Ishikawa (cell line): ENCODE results near the gene MIAT.

Source experiments
- CEBPB ChIP-seq: IDR thresholded peaks from 2 replicates; pipeline ENCODE4 v1.6.1; 2012
- CREB1 ChIP-seq: IDR thresholded peaks from 2 replicates; pipeline ENCODE4 v1.6.1; 2012; ENCODE audit warnings: low read depth
- EP300 ChIP-seq: IDR thresholded peaks from 2 replicates; pipeline ENCODE4 v1.6.1; 2012; ENCODE audit warnings: borderline replicate concordance
- FOXM1 ChIP-seq: IDR thresholded peaks from 2 replicates; pipeline ENCODE4 v1.6.1; 2012; ENCODE audit warnings: low read depth, borderline replicate concordance
- NFIC ChIP-seq: IDR thresholded peaks from 2 replicates; pipeline ENCODE4 v1.6.1; 2012
- TCF12 ChIP-seq: IDR thresholded peaks from 2 replicates; pipeline ENCODE4 v1.6.1; 2012; ENCODE audit warnings: low read depth
- TEAD4 ChIP-seq: IDR thresholded peaks from 2 replicates; pipeline ENCODE4 v1.6.1; 2012
- ZBTB7A ChIP-seq: IDR thresholded peaks from 2 replicates; pipeline ENCODE4 v1.6.1; 2012; ENCODE audit warnings: low read depth
- TF ChIP-seq, protein P1 (sequence below): IDR thresholded peaks from 2 replicates; pipeline ENCODE4 v1.6.1; 2012
- TF ChIP-seq, protein P2 (sequence below): IDR thresholded peaks from 2 replicates; pipeline ENCODE4 v1.6.1; 2012; ENCODE audit warnings: low read depth, mild to moderate bottlenecking
- TF ChIP-seq, protein P3 (sequence below): IDR thresholded peaks from 2 replicates; pipeline ENCODE4 v1.6.1; 2012

DNA sequence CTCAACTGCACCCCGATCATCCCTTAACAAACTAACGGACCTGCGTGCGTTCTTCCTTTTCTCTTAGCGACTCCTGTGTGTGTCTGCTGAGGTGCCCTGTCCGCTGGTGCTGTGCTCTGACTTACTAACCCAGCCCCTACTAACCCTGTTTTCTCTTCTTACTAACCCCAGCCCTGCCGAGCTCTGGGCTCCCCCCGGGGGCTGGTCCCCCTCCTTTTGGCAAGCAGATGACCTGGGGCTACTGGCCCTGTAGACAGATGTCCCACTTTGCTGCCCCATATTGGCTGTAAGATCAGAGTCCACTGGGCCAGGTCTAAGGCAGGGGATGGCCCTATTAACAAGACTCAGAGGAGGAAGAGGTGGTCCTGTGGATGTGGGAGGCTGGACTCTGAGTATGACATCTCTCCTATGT lies 14.7 kb downstream of the MIAT start:
- TF ChIP-seq FOXM1, result no peak
- TF ChIP-seq EP300, result no peak
- TF ChIP-seq TCF12, result no peak
- TF ChIP-seq, protein P1, sequence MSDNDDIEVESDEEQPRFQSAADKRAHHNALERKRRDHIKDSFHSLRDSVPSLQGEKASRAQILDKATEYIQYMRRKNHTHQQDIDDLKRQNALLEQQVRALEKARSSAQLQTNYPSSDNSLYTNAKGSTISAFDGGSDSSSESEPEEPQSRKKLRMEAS, result no peak
- no peak for TF ChIP-seq CEBPB
- TF ChIP-seq, protein P2, sequence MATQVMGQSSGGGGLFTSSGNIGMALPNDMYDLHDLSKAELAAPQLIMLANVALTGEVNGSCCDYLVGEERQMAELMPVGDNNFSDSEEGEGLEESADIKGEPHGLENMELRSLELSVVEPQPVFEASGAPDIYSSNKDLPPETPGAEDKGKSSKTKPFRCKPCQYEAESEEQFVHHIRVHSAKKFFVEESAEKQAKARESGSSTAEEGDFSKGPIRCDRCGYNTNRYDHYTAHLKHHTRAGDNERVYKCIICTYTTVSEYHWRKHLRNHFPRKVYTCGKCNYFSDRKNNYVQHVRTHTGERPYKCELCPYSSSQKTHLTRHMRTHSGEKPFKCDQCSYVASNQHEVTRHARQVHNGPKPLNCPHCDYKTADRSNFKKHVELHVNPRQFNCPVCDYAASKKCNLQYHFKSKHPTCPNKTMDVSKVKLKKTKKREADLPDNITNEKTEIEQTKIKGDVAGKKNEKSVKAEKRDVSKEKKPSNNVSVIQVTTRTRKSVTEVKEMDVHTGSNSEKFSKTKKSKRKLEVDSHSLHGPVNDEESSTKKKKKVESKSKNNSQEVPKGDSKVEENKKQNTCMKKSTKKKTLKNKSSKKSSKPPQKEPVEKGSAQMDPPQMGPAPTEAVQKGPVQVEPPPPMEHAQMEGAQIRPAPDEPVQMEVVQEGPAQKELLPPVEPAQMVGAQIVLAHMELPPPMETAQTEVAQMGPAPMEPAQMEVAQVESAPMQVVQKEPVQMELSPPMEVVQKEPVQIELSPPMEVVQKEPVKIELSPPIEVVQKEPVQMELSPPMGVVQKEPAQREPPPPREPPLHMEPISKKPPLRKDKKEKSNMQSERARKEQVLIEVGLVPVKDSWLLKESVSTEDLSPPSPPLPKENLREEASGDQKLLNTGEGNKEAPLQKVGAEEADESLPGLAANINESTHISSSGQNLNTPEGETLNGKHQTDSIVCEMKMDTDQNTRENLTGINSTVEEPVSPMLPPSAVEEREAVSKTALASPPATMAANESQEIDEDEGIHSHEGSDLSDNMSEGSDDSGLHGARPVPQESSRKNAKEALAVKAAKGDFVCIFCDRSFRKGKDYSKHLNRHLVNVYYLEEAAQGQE, result no peak
- TF ChIP-seq ZBTB7A, result no peak
- TF ChIP-seq, protein P3, sequence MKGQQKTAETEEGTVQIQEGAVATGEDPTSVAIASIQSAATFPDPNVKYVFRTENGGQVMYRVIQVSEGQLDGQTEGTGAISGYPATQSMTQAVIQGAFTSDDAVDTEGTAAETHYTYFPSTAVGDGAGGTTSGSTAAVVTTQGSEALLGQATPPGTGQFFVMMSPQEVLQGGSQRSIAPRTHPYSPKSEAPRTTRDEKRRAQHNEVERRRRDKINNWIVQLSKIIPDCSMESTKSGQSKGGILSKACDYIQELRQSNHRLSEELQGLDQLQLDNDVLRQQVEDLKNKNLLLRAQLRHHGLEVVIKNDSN, result no peak
- TF ChIP-seq CREB1, result no peak
- TF ChIP-seq TEAD4, result no peak
- TF ChIP-seq NFIC, result no peak
